ENCODE data around the gene ISM1. TPM values are rescaled to one million over a fixed set of nuclear protein-coding genes. Genes with fewer than 3 reads are reported as not detected.

Gene ISM1
- total and polyA plus RNA-seq, 8 donors: 0.25 to 14.3 (median 0.97) TPM; not detected in 2

- Histone ChIP-seq H3K4me3 (peak overlapping the region; percentile 53 to 63 (median 56)), H3K4me1 (peaks cover 21 to 30% (median 26%) of the 10 kb centered on the region in 4 donors), H3K27ac (peak overlapping the region in 1 of 5 donors; percentile 66), H3K27me3 (peaks cover 7 to 53% (median 47%) of the 10 kb centered on the region in 3 donors), H3K36me3 (no peaks in the 10 kb centered on the region), H3K9me3 (peaks cover 0 to 8% (median 4%) of the 10 kb centered on the region in 4 donors)
- WGBS, 5 donors: 23 to 43% (median 27%) methylated on average over 8 of the region's 8 CpGs
- no peak for TF ChIP-seq EP300 (IDR thresholded peaks at IDR 0.05)
- TF ChIP-seq POLR2AphosphoS5 (IDR thresholded peaks at IDR 0.05): no peak
- no peak for TF ChIP-seq CTCF (IDR thresholded peaks at IDR 0.05)
- no peak for TF ChIP-seq POLR2A (IDR thresholded peaks at IDR 0.05)
- intact Hi-C loops (cut with DNase I; ENCODE audit: low total_unique reads): no loop called here
- no peak for DNase-seq
These were observed 1.2 kb downstream of the ISM1 start for GRCh38 chr20:13222319-13222716.

DNA sequence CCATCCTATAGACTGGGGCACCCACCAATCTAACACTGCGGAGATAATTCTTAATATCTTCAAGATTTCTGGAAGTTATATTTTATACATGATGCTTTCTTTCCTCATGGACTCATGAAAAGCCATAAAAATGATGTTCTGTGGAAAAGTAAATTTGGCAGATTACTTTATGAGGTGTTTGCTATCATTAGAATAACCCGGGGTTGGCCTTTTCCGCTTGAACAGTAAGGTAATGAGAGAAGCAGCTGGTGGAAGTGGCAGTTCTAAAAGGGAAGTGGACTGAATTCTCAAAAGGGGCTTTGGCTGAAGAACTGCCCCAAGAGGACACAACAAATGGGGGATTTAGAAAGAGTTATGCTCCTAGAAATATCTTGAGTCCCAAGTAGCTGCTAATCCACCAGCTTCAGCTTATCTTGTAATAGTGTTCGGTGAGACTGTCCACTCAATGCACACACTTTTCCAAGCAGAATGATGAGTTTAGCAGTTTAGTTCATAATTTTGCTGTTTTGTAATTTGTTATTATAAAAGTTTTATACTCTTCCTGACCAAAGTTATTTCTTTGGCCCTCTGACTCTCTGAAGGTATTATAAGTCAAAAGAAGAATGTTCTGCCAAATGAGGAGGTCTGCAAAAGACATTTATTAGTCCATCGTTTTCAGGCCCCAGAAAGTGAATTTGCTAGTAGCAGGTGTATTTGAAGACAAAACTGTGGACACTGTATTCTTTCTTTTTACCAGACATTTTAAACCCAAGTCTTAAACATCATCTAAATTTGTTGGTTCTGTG is 2.9 kb downstream of the ISM1 start:
- intact Hi-C loops (cut with DNase I; ENCODE audit: low total_unique reads): no loop called here
- H3K4me3 ChIP-seq: no peak overlapping the region
- DNase-seq: no peak
- TF ChIP-seq POLR2A (IDR thresholded peaks at IDR 0.05) (no peak), CTCF (IDR thresholded peaks at IDR 0.05) (no peak), EP300 (IDR thresholded peaks at IDR 0.05) (no peak), POLR2AphosphoS5 (IDR thresholded peaks at IDR 0.05) (no peak)
- H3K27me3 ChIP-seq: peaks cover 7 to 39% (median 34%) of the 10 kb centered on the region in 3 donors
- H3K4me1 ChIP-seq: peaks cover 21 to 30% (median 26%) of the 10 kb centered on the region in 4 donors
- H3K9me3 ChIP-seq: peaks cover 0 to 8% (median 4%) of the 10 kb centered on the region in 4 donors
- WGBS, 5 donors: 71 to 83% (median 76%) methylated on average over 5 of the region's 5 CpGs
- no peaks in the 10 kb centered on the region for H3K36me3 ChIP-seq
- H3K27ac ChIP-seq: no peak overlapping the region

DNA sequence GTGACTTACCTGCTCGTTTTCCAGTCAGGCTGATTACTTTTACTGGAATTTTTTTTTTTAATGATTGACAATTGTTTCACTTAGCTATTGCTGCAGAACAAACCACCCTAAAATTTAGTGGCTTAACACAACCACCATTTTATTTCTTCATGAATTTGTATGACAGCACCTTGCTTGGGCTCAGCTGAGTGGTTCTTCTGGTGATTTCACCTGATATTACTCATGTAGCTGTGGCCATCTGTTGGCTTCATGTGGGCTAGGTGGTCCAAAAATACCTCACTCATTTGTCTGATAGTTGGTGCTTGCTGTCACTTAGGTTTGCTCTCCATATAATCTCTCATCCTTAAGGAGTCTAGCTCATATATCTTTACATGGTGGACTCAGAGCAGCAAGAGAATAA is 5.3 kb downstream of the ISM1 start:
- 41 to 63% (median 50%) methylated on average over 1 of the region's 1 CpG for WGBS, 5 donors
- Histone ChIP-seq H3K4me1 (peaks cover 6 to 12% (median 8%) of the 10 kb centered on the region in 4 donors), H3K9me3 (peaks cover 0 to 8% (median 4%) of the 10 kb centered on the region in 4 donors), H3K27ac (no peak overlapping the region), H3K4me3 (no peak overlapping the region), H3K36me3 (no peaks in the 10 kb centered on the region), H3K27me3 (peaks cover 0 to 15% (median 14%) of the 10 kb centered on the region in 3 donors)
- DNase-seq: no peak
- TF ChIP-seq EP300 (IDR thresholded peaks at IDR 0.05) (no peak), POLR2A (IDR thresholded peaks at IDR 0.05) (no peak), POLR2AphosphoS5 (IDR thresholded peaks at IDR 0.05) (no peak), CTCF (IDR thresholded peaks at IDR 0.05) (no peak)
- intact Hi-C loops (cut with DNase I; ENCODE audit: low total_unique reads): no loop called here

DNA sequence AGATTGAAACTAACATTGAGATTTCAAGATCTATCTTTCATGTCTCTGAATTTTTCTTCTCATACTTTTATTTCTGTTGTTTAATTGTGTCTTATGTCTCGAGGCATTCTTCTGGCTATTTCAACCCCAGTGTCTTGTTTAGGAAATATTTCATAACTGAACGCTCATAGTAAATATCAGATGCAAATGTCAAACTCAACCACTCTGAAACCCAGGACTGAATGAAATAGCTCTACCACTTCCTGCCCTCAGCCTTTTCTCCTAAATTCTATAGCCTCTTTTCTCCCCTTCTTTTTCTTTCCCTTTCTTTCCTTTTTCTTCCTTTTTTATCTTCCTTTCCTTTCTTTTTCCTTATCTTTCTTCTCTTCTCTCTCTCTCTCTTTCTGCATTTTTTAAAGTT is 7.7 kb downstream of the ISM1 start:
- Histone ChIP-seq H3K27ac (no peak overlapping the region), H3K36me3 (no peaks in the 10 kb centered on the region), H3K9me3 (peaks cover 0 to 8% (median 4%) of the 10 kb centered on the region in 4 donors), H3K27me3 (no peaks in the 10 kb centered on the region), H3K4me3 (no peak overlapping the region), H3K4me1 (no peaks in the 10 kb centered on the region)
- DNase-seq: no peak
- intact Hi-C loops (cut with DNase I; ENCODE audit: low total_unique reads): no loop called here
- TF ChIP-seq EP300 (IDR thresholded peaks at IDR 0.05) (no peak), POLR2A (IDR thresholded peaks at IDR 0.05) (no peak), POLR2AphosphoS5 (IDR thresholded peaks at IDR 0.05) (no peak), CTCF (IDR thresholded peaks at IDR 0.05) (no peak)
- WGBS, 5 donors: 64 to 77% (median 69%) methylated on average over 2 of the region's 2 CpGs

Measured in stomach (tissue), 9 donors.